SU-DHL-6 (cell line): ENCODE measurements around the gene CPED1.

Experiments
- H2AFZ ChIP-seq: fragments of 200-600 bp; sonication (generic); 2 replicates; pipeline ENCODE4 v1.6.1; 2014; ENCODE audit warnings: low read depth, mild to moderate bottlenecking, moderate library complexity, mixed read lengths, antibody characterized with exemption, low read length; ENCODE audit not compliant: severe bottlenecking
- H3F3A ChIP-seq: fragments of 200-600 bp; shearing (Covaris generic); 2 replicates; pipeline ENCODE4 v1.6.0; 2016; ENCODE audit warnings: antibody characterized with exemption, mild to moderate bottlenecking; ENCODE audit not compliant: insufficient read depth
- H3K27ac ChIP-seq: fragments of 200-600 bp; sonication (generic); 2 replicates; pipeline ENCODE4 v1.5.1; 2016; ENCODE audit warnings: low read depth, mild to moderate bottlenecking, low read length, moderate library complexity, mixed read lengths
- H3K27me3 ChIP-seq: fragments of 200-600 bp; sonication (generic), shearing (Covaris generic); 2 replicates; pipeline ENCODE4 v1.6.0; 2014; ENCODE audit warnings: mild to moderate bottlenecking, low read length
- H3K36me3 ChIP-seq: fragments of 200-600 bp; sonication (generic); 2 replicates; pipeline ENCODE4 v1.6.1; 2014; ENCODE audit warnings: mild to moderate bottlenecking, low read length, mixed read lengths
- H3K4me2 ChIP-seq: fragments of 300-600, 200-600 bp; shearing (Covaris generic), sonication (generic); 2 replicates; pipeline ENCODE4 v1.6.0; 2014; ENCODE audit warnings: low read length, low read depth, mild to moderate bottlenecking; ENCODE audit not compliant: poor library complexity, severe bottlenecking
- H3K4me3 ChIP-seq: fragments of 200-600 bp; sonication (generic); 2 replicates; pipeline ENCODE4 v1.5.1; 2014; ENCODE audit warnings: antibody characterized with exemption, low read length, mild to moderate bottlenecking, mixed read lengths; ENCODE audit not compliant: insufficient read depth, poor library complexity, severe bottlenecking
- H3K79me2 ChIP-seq: fragments of 200-600 bp; sonication (generic); 2 replicates; pipeline ENCODE4 v1.6.1; 2014; ENCODE audit warnings: mild to moderate bottlenecking, low read length, moderate library complexity; ENCODE audit not compliant: insufficient read depth
- H3K9ac ChIP-seq: fragments of 200-600 bp; sonication (generic); 2 replicates; pipeline ENCODE4 v1.7.0; 2014; ENCODE audit warnings: mild to moderate bottlenecking, low read length
- H3K9me2 ChIP-seq: fragments of 200-600 bp; sonication (generic); replicated peaks from 2 replicates; pipeline ENCODE4 v1.6.1; 2014; ENCODE audit warnings: low read length; ENCODE audit not compliant: insufficient read depth
- H3K9me3 ChIP-seq: fragments of 200-600 bp; sonication (generic); 2 replicates; pipeline ENCODE4 v1.6.1; 2014; ENCODE audit warnings: low read length, mixed read lengths; ENCODE audit not compliant: insufficient read depth
- H4K20me1 ChIP-seq: fragments of 200-600 bp; sonication (generic); 2 replicates; pipeline ENCODE4 v1.6.1; 2014; ENCODE audit warnings: low read depth, mild to moderate bottlenecking, antibody characterized with exemption, low read length, moderate library complexity, mixed read lengths
- EZH2phosphoT487 ChIP-seq: fragments of 200-600 bp; sonication (generic), shearing (Covaris generic); conservative IDR thresholded peaks from 2 replicates; pipeline ENCODE4 v1.6.1; 2018; ENCODE audit warnings: mild to moderate bottlenecking, antibody characterized with exemption, low read length, moderate library complexity, mixed read lengths
- TF ChIP-seq, protein P1 (sequence below): fragments of 200-600 bp; sonication (generic); IDR thresholded peaks from one replicate; pipeline ENCODE4 v1.5.1; 2017; ENCODE audit warnings: antibody characterized with exemption, mild to moderate bottlenecking, low read length, moderate library complexity; ENCODE audit not compliant: insufficient read depth, poor library complexity, severe bottlenecking

CPED1 gene

DNA sequence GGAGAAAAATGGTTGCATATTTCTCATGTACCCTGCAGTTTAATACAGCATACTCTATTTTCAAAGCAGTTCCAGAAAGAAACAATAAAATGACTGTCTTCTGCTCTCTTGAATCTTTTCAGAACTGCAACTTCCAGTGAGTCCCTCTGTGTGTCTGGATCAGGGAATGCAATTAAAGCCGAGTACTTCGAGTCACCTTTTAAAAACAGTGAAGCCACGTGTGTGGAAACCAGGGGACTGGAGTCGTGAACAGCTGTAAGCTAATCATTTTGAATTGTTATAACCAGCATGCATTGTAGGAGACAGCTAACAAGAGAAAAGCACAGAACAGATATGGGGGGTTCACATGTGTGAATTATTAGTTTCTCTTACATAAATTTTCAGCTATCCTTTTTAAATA lies 109.1 kb downstream of the CPED1 start:
- Histone ChIP-seq H3K9ac (no peak overlapping the region), H3K4me3 (no peak overlapping the region), H2AFZ (no peak overlapping the region), H3K9me2 (no peaks in the 10 kb centered on the region), H3K79me2 (no peaks in the 10 kb centered on the region), H4K20me1 (no peaks in the 10 kb centered on the region), H3F3A (no peaks in the 10 kb centered on the region), H3K4me2 (no peak overlapping the region), H3K9me3 (no peaks in the 10 kb centered on the region), H3K27me3 (no peaks in the 10 kb centered on the region), H3K27ac (no peak overlapping the region), H3K36me3 (no peaks in the 10 kb centered on the region)
- TF ChIP-seq EZH2phosphoT487: no peak
- TF ChIP-seq, protein P1, sequence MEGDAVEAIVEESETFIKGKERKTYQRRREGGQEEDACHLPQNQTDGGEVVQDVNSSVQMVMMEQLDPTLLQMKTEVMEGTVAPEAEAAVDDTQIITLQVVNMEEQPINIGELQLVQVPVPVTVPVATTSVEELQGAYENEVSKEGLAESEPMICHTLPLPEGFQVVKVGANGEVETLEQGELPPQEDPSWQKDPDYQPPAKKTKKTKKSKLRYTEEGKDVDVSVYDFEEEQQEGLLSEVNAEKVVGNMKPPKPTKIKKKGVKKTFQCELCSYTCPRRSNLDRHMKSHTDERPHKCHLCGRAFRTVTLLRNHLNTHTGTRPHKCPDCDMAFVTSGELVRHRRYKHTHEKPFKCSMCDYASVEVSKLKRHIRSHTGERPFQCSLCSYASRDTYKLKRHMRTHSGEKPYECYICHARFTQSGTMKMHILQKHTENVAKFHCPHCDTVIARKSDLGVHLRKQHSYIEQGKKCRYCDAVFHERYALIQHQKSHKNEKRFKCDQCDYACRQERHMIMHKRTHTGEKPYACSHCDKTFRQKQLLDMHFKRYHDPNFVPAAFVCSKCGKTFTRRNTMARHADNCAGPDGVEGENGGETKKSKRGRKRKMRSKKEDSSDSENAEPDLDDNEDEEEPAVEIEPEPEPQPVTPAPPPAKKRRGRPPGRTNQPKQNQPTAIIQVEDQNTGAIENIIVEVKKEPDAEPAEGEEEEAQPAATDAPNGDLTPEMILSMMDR: no peak

DNA sequence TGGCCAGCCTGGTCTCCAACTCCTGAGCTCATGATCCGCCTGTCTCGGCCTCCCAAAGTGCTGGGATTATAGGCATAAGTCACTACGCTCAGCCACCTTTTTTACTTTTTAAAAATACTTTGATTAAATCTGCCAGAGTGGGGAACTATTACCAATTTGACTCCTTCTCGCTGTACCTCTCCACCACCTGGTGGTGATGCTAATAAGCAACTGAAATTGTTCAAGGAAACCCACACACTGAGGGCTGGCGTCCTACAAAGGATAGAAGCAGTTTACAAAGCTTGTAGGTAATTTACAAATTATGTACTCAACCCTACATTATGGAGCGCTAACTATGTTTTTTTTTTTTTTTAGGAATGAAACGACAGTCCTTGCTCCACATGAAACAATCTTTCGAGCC lies 111.1 kb downstream of the CPED1 start:
- Histone ChIP-seq H3K79me2 (no peaks in the 10 kb centered on the region), H4K20me1 (no peaks in the 10 kb centered on the region), H3K4me3 (no peak overlapping the region), H3K9me3 (no peaks in the 10 kb centered on the region), H3F3A (no peaks in the 10 kb centered on the region), H2AFZ (no peak overlapping the region), H3K27me3 (no peaks in the 10 kb centered on the region), H3K27ac (no peak overlapping the region), H3K9ac (no peak overlapping the region), H3K36me3 (no peaks in the 10 kb centered on the region), H3K9me2 (no peaks in the 10 kb centered on the region), H3K4me2 (no peak overlapping the region)
- no peak for TF ChIP-seq EZH2phosphoT487
- TF ChIP-seq, protein P1: no peak

DNA sequence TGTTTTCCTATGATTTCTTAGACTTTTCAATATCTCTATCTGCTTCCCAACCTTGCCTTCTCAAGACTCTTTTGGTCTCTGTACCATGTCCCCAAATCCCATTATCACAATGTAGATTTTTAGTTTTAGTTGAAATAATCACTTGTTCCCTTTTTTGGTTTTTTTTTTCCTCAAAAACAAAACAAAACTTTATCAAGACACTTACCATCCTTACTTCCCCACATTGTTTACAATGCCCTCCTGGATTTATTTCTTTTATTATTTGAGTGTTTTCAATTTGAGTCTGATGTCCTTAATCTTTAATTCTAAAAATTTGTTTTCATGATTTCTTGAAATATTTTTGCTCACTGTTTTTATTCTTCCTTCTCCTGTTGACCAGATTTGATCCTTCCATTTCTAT lies 112.6 kb downstream of the CPED1 start:
- Histone ChIP-seq H3K4me2 (no peak overlapping the region), H3K9ac (no peak overlapping the region), H3K4me3 (no peak overlapping the region), H4K20me1 (no peaks in the 10 kb centered on the region), H3K27ac (no peak overlapping the region), H3K79me2 (no peaks in the 10 kb centered on the region), H2AFZ (no peak overlapping the region), H3F3A (no peaks in the 10 kb centered on the region), H3K27me3 (no peaks in the 10 kb centered on the region), H3K9me2 (no peaks in the 10 kb centered on the region), H3K36me3 (no peaks in the 10 kb centered on the region), H3K9me3 (no peaks in the 10 kb centered on the region)
- TF ChIP-seq EZH2phosphoT487: no peak
- TF ChIP-seq, protein P1: no peak

DNA sequence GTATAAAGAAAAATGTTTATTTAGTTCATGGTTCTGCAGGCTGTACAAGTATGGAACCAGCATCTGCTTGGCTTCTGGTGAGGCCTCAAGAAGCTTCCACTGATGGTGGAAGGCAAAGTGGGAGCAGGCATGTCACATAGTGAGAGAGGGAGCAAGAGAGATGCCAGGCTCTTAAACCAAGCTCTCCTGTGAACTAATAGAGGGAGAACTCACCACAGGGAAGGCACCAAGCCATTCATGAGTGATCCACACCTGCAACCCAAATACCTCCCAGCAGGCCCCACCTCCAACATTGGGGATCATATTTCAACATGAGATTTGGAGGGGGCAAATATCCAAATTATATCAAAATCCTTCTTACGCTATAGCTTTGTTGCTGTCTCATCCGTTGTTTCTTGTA lies 113.1 kb downstream of the CPED1 start:
- Histone ChIP-seq H3K79me2 (no peaks in the 10 kb centered on the region), H3K27me3 (no peaks in the 10 kb centered on the region), H3K9me2 (no peaks in the 10 kb centered on the region), H3K27ac (no peak overlapping the region), H3K4me3 (no peak overlapping the region), H3K4me2 (no peak overlapping the region), H3F3A (no peaks in the 10 kb centered on the region), H3K36me3 (no peaks in the 10 kb centered on the region), H3K9me3 (no peaks in the 10 kb centered on the region), H2AFZ (no peak overlapping the region), H3K9ac (no peak overlapping the region), H4K20me1 (no peaks in the 10 kb centered on the region)
- TF ChIP-seq EZH2phosphoT487: no peak
- TF ChIP-seq, protein P1: no peak
